AG09309 (cell line): ENCODE results near the gene POLN.

Experiments
- DNase-seq: peaks from one replicate; pipeline ENCODE4 v3.0.0-alpha.2; 2010; ENCODE audit warnings: low read depth
- H3K4me3 ChIP-seq: 2 replicates; pipeline ENCODE4 v1.5.1; 2011; ENCODE audit warnings: mild to moderate bottlenecking, low read depth, low read length, moderate library complexity; ENCODE audit not compliant: control insufficient read depth
- CTCF ChIP-seq: IDR thresholded peaks from 2 replicates; pipeline ENCODE4 v1.5.1; 2011; ENCODE audit warnings: mild to moderate bottlenecking, low read depth, low read length, inconsistent platforms; ENCODE audit not compliant: insufficient read depth, control insufficient read depth; ENCODE audit errors: missing control alignments

Gene POLN

DNA sequence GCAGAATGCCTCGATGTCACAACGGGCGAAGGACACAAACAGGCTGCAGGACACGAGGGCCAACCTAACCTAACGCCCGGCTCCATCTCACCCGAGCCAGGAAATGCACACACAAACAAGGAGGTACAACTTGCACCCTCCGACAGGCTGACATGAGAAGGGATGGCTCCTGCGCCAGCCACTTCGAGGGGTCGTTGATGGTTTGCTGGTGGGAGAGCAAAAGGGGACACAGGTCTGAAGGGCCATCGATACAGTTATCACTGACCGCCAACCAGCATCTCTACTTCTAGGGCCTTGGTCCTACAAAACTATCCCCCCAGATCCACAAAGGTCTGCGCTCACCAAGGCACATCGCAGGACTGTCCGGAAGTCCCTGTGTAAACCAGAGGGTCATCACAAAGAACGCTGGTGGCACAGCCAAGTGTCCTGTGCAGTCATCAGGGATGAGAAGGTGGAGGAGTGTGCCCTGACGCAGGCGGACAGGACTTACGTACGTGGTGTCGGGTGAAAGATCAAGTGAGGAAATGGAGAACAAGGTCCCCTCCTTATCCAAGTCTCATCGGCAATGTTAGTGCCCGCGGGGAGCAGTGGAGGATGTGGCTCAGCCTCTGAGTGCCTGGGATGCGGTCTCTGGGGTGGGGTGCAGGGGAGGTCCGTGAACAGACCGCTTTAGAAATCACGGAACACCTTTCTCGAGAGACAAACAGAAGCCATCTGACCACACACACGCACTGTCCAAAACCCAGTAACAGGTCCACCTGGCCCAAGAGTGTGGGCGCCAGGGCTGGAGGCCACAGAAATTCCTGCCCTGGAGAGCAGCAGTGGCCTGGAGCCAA is 13.0 kb upstream of the POLN start:
- DNase-seq: no peak
- no peak overlapping the region for H3K4me3 ChIP-seq

GRCh38 chr4:2253160-2254084 is 11.5 kb upstream of the POLN start:
- H3K4me3 ChIP-seq: no peak overlapping the region
- no peak for DNase-seq
- TF ChIP-seq CTCF: no peak

More for the DNA sequence above, 13.0 kb upstream of the POLN start:
- no peak for TF ChIP-seq CTCF

DNA sequence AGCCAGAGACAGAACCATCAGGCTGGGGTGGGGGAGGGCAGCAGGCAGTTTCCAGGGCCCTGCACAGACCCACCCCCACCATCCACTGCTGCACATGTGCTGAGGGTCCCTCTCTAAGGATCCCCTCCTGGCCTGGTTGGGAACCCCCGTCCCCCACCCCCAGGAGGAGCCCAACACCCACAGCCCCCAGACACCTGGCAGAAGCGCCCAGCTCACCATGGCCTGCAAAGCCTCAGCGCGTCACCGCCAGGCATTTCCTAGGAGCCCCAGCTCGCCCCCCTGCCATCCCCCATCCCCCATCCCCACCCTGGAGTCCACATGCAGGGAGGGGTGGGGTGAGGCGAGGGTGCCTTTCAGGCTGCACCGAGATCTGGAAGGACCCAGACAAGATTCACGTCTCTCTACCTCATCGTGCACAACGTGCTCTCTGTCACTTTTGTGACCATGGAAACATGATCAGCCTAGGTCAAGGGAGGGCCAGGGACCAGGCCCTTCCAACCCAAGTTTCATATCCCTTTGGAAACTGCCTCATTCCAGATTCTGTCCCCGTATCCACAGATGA is 10.7 kb upstream of the POLN start:
- DNase-seq: no peak
- TF ChIP-seq CTCF: no peak
- H3K4me3 ChIP-seq: no peak overlapping the region

- H3K4me3 ChIP-seq: no peak overlapping the region
- TF ChIP-seq CTCF: no peak
- no peak for DNase-seq
These were observed 10.0 kb upstream of the POLN start for GRCh38 chr4:2251795-2252529.

DNA sequence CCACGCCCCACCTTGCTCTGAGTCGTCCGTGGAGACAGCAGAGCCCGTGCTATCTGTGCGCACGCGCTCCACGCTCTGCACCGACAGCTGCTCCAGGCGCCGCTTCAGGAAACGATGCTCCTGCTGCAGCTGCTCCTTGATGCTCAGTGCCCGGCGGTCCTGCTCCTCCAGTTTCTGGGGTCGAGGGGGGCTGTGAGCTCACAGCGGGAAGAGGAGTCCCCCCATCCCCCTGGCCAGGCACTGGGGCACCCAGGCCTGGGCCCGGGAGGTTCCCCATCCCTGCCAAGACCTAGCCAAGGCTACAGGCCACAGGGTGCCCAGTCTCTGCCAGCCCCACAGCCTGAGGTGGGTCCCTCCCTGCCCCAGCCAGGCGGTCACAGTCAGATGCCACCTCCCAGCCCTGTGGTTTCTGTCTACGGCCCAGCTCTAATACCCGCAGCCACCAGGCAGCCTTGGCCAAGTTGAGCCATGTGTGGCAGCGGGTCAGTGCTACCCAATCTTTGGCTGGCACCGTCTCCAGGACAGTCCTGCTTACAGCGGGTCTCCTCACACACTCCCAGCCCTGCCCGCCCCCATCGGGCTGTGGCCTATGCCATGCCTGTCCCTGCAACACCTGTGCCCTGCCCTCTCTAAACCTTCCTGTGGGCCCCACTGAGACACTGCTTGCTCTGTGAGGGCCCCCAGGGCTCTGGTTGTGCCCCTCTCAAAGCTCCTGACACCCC is 9.3 kb upstream of the POLN start:
- no peak for DNase-seq
- no peak overlapping the region for H3K4me3 ChIP-seq
- TF ChIP-seq CTCF: no peak
